Upper lobe of left lung (tissue), 6 donors: Measurements from ENCODE around the gene UPP2. TPM values are rescaled to one million over a fixed set of nuclear protein-coding genes. Genes with fewer than 3 reads are reported as not detected.

Experiments
- ATAC-seq, 2 donors: fragments of 200-7000 bp; cut with Tn5 transposase; one replicate each; pipeline ENCODE4 v1.9.1; 2022; ENCODE audit warnings: mild to moderate bottlenecking in 2 of 2, moderate library complexity in 2 of 2; ENCODE audit not compliant: low FRiP score in 2 of 2
- DNase-seq, 2 donors: peaks; one replicate each; pipeline ENCODE4 v3.0.0-alpha.2; 2019 to 2020
- H3K27ac ChIP-seq, 4 donors: fragments of 200-600 bp; sonication (generic); one replicate each; pipeline ENCODE4 v1.5.1; 2016 to 2019
- H3K27me3 ChIP-seq, 4 donors: fragments of 200-600 bp; sonication (generic); one replicate each; pipeline ENCODE4 v1.5.1; 2017 to 2019
- H3K36me3 ChIP-seq, 4 donors: fragments of 200-600 bp; sonication (generic); one replicate each; pipeline ENCODE4 v1.5.1; 2016 to 2019
- H3K4me1 ChIP-seq, 4 donors: fragments of 200-600 bp; sonication (generic); one replicate each; pipeline ENCODE4 v1.5.1; 2018 to 2019
- H3K4me3 ChIP-seq, 4 donors: fragments of 200-600 bp; sonication (generic); one replicate each; pipeline ENCODE4 v1.5.1; 2017 to 2019; ENCODE audit warnings: mild to moderate bottlenecking in 2 of 4, moderate library complexity in 1 of 4
- H3K9me3 ChIP-seq, 4 donors: fragments of 200-600 bp; sonication (generic); one replicate each; pipeline ENCODE4 v1.5.1; 2018 to 2019
- EP300 ChIP-seq, 4 donors: sonication (generic); formaldehyde crosslinking; IDR thresholded peaks; one replicate each; pipeline ENCODE4 v1.5.1; 2017; ENCODE audit warnings: antibody characterized with exemption in 4 of 4, control low read depth in 2 of 4
- POLR2A ChIP-seq, 4 donors: fragments of 450-650 bp; IDR thresholded peaks; one replicate each; pipeline ENCODE4 v1.5.1; 2016 to 2017; ENCODE audit warnings: antibody characterized with exemption in 4 of 4, mild to moderate bottlenecking in 2 of 4
- POLR2AphosphoS5 ChIP-seq, 2 donors: sonication (generic); formaldehyde crosslinking; IDR thresholded peaks; one replicate each; pipeline ENCODE4 v1.5.1; 2017; ENCODE audit warnings: antibody characterized with exemption in 2 of 2
- WGBS, 2 donors: methylation state at CpG; one replicate each; pipeline ENCODE4 v1.1.5; 2017 to 2018; 5-methylcytosine and 5-hydroxymethylcytosine counted together
- total RNA-seq, 6 donors: library from RNA; depleted of rRNA in 4 of 6; stranded (reverse); fragments of >200 nt in 4 of 6; gene quantifications; one replicate each; pipeline versions ENCODE4 v1.1.0 to v1.2.1, GENCODE V29; 2016 to 2021
- TF ChIP-seq, protein P1 (sequence below), 6 experiments: fragments of 450-650 bp in 4 of 6; fragments of 200-600 bp in 2 of 6; sonication (generic) in 2 of 6; IDR thresholded peaks; one replicate each; pipeline ENCODE4 v1.5.1; 2016 to 2019; ENCODE audit warnings: antibody characterized with exemption in 6 of 6
- donor health status: DM: no; HTN: no; CAD: no; lungs with moderate emphysema.
- donor health status: DM: no; HTN: yes; CAD: no; lungs with severe emphysema.

UPP2 gene
- total RNA-seq, 6 donors from 2014 or later: not detected

GRCh38 chr2:158128168-158128973, 26.7 kb downstream of the UPP2 start:
- DNase-seq: no peak
- Histone ChIP-seq H3K4me3 (no peak overlapping the region), H3K27ac (no peak overlapping the region), H3K27me3 (no peaks in the 10 kb centered on the region), H3K36me3 (no peaks in the 10 kb centered on the region), H3K4me1 (peaks cover 0 to 6% (median 0%) of the 10 kb centered on the region in 4 donors), H3K9me3 (no peaks in the 10 kb centered on the region)
- WGBS, 2 donors: 87 to 94% methylated on average over 2 of the region's 2 CpGs
- TF ChIP-seq, protein P1, sequence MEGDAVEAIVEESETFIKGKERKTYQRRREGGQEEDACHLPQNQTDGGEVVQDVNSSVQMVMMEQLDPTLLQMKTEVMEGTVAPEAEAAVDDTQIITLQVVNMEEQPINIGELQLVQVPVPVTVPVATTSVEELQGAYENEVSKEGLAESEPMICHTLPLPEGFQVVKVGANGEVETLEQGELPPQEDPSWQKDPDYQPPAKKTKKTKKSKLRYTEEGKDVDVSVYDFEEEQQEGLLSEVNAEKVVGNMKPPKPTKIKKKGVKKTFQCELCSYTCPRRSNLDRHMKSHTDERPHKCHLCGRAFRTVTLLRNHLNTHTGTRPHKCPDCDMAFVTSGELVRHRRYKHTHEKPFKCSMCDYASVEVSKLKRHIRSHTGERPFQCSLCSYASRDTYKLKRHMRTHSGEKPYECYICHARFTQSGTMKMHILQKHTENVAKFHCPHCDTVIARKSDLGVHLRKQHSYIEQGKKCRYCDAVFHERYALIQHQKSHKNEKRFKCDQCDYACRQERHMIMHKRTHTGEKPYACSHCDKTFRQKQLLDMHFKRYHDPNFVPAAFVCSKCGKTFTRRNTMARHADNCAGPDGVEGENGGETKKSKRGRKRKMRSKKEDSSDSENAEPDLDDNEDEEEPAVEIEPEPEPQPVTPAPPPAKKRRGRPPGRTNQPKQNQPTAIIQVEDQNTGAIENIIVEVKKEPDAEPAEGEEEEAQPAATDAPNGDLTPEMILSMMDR (IDR thresholded peaks at IDR 0.05): no peak
- TF ChIP-seq POLR2A (IDR thresholded peaks at IDR 0.05): no peak
- no peak for TF ChIP-seq POLR2AphosphoS5 (IDR thresholded peaks at IDR 0.05)
- TF ChIP-seq EP300 (IDR thresholded peaks at IDR 0.05): no peak
- no peak for ATAC-seq

DNA sequence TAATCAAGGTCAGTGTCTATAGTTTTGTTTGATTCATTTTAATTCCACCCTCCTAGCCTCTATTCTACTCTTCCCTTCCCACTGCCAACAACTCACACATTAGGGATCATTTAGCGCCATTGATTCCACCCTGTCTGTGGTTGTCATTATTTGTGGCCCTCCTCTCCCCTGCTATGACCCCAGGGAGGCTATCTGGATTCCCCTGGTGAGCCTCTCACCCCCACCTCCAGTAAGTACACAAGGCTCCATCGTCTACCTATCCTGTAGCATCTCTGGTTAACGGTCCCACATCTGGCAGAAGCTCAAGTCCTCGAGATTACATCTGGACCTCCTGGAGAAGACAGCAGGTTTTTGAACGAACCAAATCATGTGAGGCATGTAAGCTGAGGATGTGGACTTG, 27.4 kb downstream of the UPP2 start:
- H3K27ac ChIP-seq: no peak overlapping the region
- ATAC-seq: no peak
- H3K36me3 ChIP-seq: no peaks in the 10 kb centered on the region
- DNase-seq: no peak
- H3K9me3 ChIP-seq: no peaks in the 10 kb centered on the region
- no peak for TF ChIP-seq POLR2A (IDR thresholded peaks at IDR 0.05)
- TF ChIP-seq, protein P1 (IDR thresholded peaks at IDR 0.05): no peak
- no peak for TF ChIP-seq EP300 (IDR thresholded peaks at IDR 0.05)
- no peak for TF ChIP-seq POLR2AphosphoS5 (IDR thresholded peaks at IDR 0.05)
- WGBS, 2 donors: 84 to 88% methylated on average over 5 of the region's 5 CpGs
- H3K4me1 ChIP-seq: peaks cover 0 to 6% (median 0%) of the 10 kb centered on the region in 4 donors
- no peak overlapping the region for H3K4me3 ChIP-seq
- no peaks in the 10 kb centered on the region for H3K27me3 ChIP-seq

DNA sequence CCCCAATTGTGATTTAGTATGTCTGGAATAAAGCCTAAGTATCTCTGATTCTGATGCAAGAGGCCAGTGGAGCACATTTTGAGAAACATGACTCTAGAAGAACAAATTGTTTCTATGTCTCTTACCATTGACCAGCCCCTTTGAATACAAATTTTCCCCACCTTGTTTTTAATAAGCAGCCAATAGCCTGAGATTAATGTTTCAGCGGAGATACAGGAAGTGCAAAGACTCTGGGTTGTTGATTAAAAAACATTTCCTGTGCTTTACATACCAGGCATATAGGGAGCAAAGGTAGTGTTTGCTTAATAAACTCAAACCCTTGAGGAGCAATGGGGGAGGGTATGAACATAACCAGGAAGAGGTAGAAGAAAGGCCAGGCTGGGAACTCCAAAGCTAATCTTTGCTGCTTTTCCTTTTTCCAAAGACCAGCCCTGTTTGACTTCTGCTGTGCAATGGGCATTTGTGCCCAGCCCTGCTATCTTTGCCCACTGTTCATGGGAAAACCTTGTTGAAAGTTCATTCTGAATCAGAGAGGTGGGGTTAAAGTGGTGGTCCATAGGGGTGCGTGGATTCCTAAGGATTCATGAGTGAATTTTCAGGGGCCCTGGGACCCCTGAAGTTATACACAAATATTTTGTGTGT, 29.3 kb downstream of the UPP2 start:
- no peak overlapping the region for H3K4me3 ChIP-seq
- no peaks in the 10 kb centered on the region for H3K27me3 ChIP-seq
- no peaks in the 10 kb centered on the region for H3K9me3 ChIP-seq
- WGBS, 2 donors: 63 to 71% methylated on average over 2 of the region's 2 CpGs
- TF ChIP-seq, protein P1 (IDR thresholded peaks at IDR 0.05): no peak
- TF ChIP-seq POLR2A (IDR thresholded peaks at IDR 0.05) (no peak), POLR2AphosphoS5 (IDR thresholded peaks at IDR 0.05) (no peak), EP300 (IDR thresholded peaks at IDR 0.05) (no peak)
- no peak overlapping the region for H3K27ac ChIP-seq
- DNase-seq (no peak), ATAC-seq (no peak)
- H3K4me1 ChIP-seq: peaks cover 0 to 6% (median 0%) of the 10 kb centered on the region in 4 donors
- no peaks in the 10 kb centered on the region for H3K36me3 ChIP-seq

DNA sequence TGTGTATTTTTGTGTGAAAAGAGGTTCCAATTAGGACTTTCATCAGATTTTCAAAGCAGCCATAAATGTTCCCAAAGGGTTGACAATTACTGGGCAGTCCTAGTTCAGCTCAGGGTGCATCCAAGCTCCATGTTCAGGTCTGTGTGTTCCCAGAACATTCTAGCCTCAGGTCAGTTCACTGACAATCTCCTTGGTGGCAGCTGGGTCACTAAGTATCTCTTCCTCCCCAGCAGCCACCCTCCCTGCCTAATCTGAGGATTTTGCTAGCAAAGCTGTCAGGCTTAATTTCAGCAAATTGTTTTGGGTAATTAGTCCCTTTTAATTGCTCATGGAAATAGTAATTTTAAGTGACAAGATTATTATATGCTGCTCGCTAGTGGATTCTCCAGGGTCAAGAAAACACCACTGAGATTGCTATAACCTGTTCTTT, 29.8 kb downstream of the UPP2 start:
- Histone ChIP-seq H3K27me3 (no peaks in the 10 kb centered on the region), H3K27ac (no peak overlapping the region)
- no peak for ATAC-seq

More for the DNA sequence above, 29.8 kb downstream of the UPP2 start:
- Histone ChIP-seq H3K4me3 (no peak overlapping the region), H3K9me3 (no peaks in the 10 kb centered on the region), H3K36me3 (no peaks in the 10 kb centered on the region), H3K4me1 (peaks cover 0 to 6% (median 0%) of the 10 kb centered on the region in 4 donors)
- no peak for DNase-seq
- TF ChIP-seq POLR2A (IDR thresholded peaks at IDR 0.05): no peak
- TF ChIP-seq EP300 (IDR thresholded peaks at IDR 0.05): no peak
- TF ChIP-seq, protein P1 (IDR thresholded peaks at IDR 0.05): no peak
- TF ChIP-seq POLR2AphosphoS5 (IDR thresholded peaks at IDR 0.05): no peak
- WGBS, 2 donors: 87 to 90% methylated on average over 1 of the region's 1 CpG
